GM23338 (cell line): Measurements from ENCODE around the gene NT5C. TPM values are rescaled to one million over a fixed set of nuclear protein-coding genes. Genes with fewer than 3 reads are reported as not detected.

Experiments used
- ATAC-seq: fragments of 200-7000 bp; cut with Tn5 transposase; 3 replicates; pipeline ENCODE4 v1.9.1; 2020
- DNase-seq: peaks from one replicate; pipeline ENCODE4 v3.0.0-alpha.2; 2015; ENCODE audit warnings: low spot score
- H2AFZ ChIP-seq: fragments of 200-600 bp; sonication (generic); 2 replicates; pipeline ENCODE4 v1.8.0; 2016; ENCODE audit warnings: antibody characterized with exemption, mild to moderate bottlenecking, moderate library complexity
- H3F3A ChIP-seq: fragments of 200-600 bp; sonication (generic); replicated peaks from 2 replicates; pipeline ENCODE4 v1.8.0; 2017; ENCODE audit warnings: antibody characterized with exemption, mixed run types, low read depth
- H3K27ac ChIP-seq: fragments of 200-600 bp; sonication (generic); 2 replicates; pipeline ENCODE4 v1.6.1; 2016; ENCODE audit warnings: low read depth
- H3K27me3 ChIP-seq: fragments of 200-600 bp; sonication (generic); 2 replicates; pipeline ENCODE4 v1.8.0; 2016; ENCODE audit warnings: mild to moderate bottlenecking, mixed run types, moderate library complexity; ENCODE audit not compliant: insufficient read depth
- H3K36me3 ChIP-seq: fragments of 200-600 bp; sonication (generic); 2 replicates; pipeline ENCODE4 v1.8.0; 2016; ENCODE audit warnings: mild to moderate bottlenecking; ENCODE audit not compliant: insufficient read depth
- H3K4me1 ChIP-seq: fragments of 200-600 bp; sonication (generic); 2 replicates; pipeline ENCODE4 v1.8.0; 2016; ENCODE audit warnings: mild to moderate bottlenecking, moderate library complexity; ENCODE audit not compliant: insufficient read depth
- H3K4me2 ChIP-seq: fragments of 200-600 bp; sonication (generic); 2 replicates; pipeline ENCODE4 v1.7.1; 2017; ENCODE audit warnings: mixed run types
- H3K4me3 ChIP-seq: fragments of 200-600 bp; sonication (generic); 2 replicates; pipeline ENCODE4 v1.6.1; 2016; ENCODE audit warnings: mixed run types
- H3K79me2 ChIP-seq: fragments of 200-600 bp; sonication (generic); replicated peaks from 2 replicates; pipeline ENCODE4 v1.8.0; 2017; ENCODE audit warnings: mild to moderate bottlenecking; ENCODE audit not compliant: insufficient read depth
- H3K9me2 ChIP-seq: fragments of 200-600 bp; sonication (generic); 2 replicates; pipeline ENCODE4 v1.8.0; 2017; ENCODE audit not compliant: insufficient read depth
- H4K20me1 ChIP-seq: fragments of 200-600 bp; sonication (generic); replicated peaks from 2 replicates; pipeline ENCODE4 v1.8.0; 2017; ENCODE audit warnings: mild to moderate bottlenecking; ENCODE audit not compliant: insufficient read depth
- H3K27ac Mint-ChIP-seq: 2 replicates; pipeline ENCODE4 v1.8.0; 2020; ENCODE audit warnings: inconsistent platforms, mild to moderate bottlenecking, moderate library complexity, mixed read lengths
- H3K27me3 Mint-ChIP-seq: 3 replicates; pipeline ENCODE4 v1.8.0; 2022; ENCODE audit warnings: low read depth, mild to moderate bottlenecking, moderate library complexity, mixed read lengths, inconsistent platforms; ENCODE audit not compliant: insufficient read depth, poor library complexity
- H3K36me3 Mint-ChIP-seq: 3 replicates; pipeline ENCODE4 v1.8.0; 2021; ENCODE audit warnings: low read depth, mild to moderate bottlenecking, inconsistent platforms, moderate library complexity, mixed read lengths
- H3K4me1 Mint-ChIP-seq: 3 replicates; pipeline ENCODE4 v1.8.0; 2020; ENCODE audit warnings: mild to moderate bottlenecking, inconsistent platforms, mixed read lengths
- H3K4me3 Mint-ChIP-seq: 3 replicates; pipeline ENCODE4 v1.8.0; 2021; ENCODE audit warnings: moderate library complexity, mild to moderate bottlenecking, inconsistent platforms, mixed read lengths
- H3K9me3 Mint-ChIP-seq: 3 replicates; pipeline ENCODE4 v1.8.0; 2020; ENCODE audit warnings: moderate library complexity, mild to moderate bottlenecking, inconsistent platforms, mixed read lengths
- CREB1 ChIP-seq: fragments of 250-450 bp; sonication (Bioruptor Pico); IDR thresholded peaks from 2 replicates; pipeline ENCODE4 v1.5.0; 2020; ENCODE audit warnings: low read depth, mild to moderate bottlenecking, moderate library complexity
- CTCF ChIP-seq, 2 experiments: fragments of 200-600 bp in 1 of 2; sonication (generic) in 1 of 2; conservative IDR thresholded peaks; 2 replicates each; pipeline versions ENCODE4 v1.5.1 to v1.6.1; 2016 to 2017; ENCODE audit warnings: antibody characterized with exemption in 2 of 2, low read depth in 2 of 2, mild to moderate bottlenecking in 2 of 2, moderate library complexity in 1 of 2
- ETS1 ChIP-seq: IDR thresholded peaks from 2 replicates; pipeline ENCODE4 v1.6.1; 2016; ENCODE audit warnings: antibody characterized with exemption
- EZH2 ChIP-seq: fragments of 200-600 bp; sonication (generic); IDR thresholded peaks from one replicate; pipeline ENCODE4 v1.8.0; 2017; ENCODE audit warnings: antibody characterized with exemption, mild to moderate bottlenecking, low read depth; ENCODE audit not compliant: unreplicated experiment
- EZH2phosphoT487 ChIP-seq: fragments of 200-600 bp; sonication (generic); IDR thresholded peaks from one replicate; pipeline ENCODE4 v1.8.1; 2018; ENCODE audit warnings: antibody characterized with exemption; ENCODE audit not compliant: unreplicated experiment
- JUNB ChIP-seq: IDR thresholded peaks from one replicate; pipeline ENCODE4 v1.6.1; 2016; ENCODE audit warnings: antibody characterized with exemption; ENCODE audit not compliant: unreplicated experiment
- NANOG ChIP-seq: IDR thresholded peaks from 2 replicates; pipeline ENCODE4 v1.6.1; 2016; ENCODE audit warnings: antibody characterized with exemption, borderline replicate concordance
- POLR2AphosphoS5 ChIP-seq: IDR thresholded peaks from 2 replicates; pipeline ENCODE4 v1.6.1; 2016; ENCODE audit warnings: antibody characterized with exemption, low read depth
- REST ChIP-seq: IDR thresholded peaks from one replicate; pipeline ENCODE4 v1.6.1; 2018; ENCODE audit warnings: antibody characterized with exemption; ENCODE audit not compliant: unreplicated experiment
- STAT1 ChIP-seq: IDR thresholded peaks from one replicate; pipeline ENCODE4 v1.6.1; 2016; ENCODE audit warnings: antibody characterized with exemption; ENCODE audit not compliant: unreplicated experiment
- ZNF114 ChIP-seq: fragments of 250-450 bp; sonication (Bioruptor Pico); IDR thresholded peaks from 2 replicates; pipeline ENCODE4 v1.5.0; 2020; ENCODE audit warnings: mild to moderate bottlenecking, moderate library complexity
- ZNF331 ChIP-seq: fragments of 250-450 bp; sonication (Bioruptor Pico); IDR thresholded peaks from 2 replicates; pipeline ENCODE4 v1.5.0; 2020; ENCODE audit warnings: low read depth, mild to moderate bottlenecking, moderate library complexity
- ZNF462 ChIP-seq: fragments of 250-450 bp; sonication (Bioruptor Pico); IDR thresholded peaks from 2 replicates; pipeline ENCODE4 v1.5.0; 2020; ENCODE audit warnings: mild to moderate bottlenecking, moderate library complexity
- polyA plus RNA-seq: library from polyadenylated mRNA; unstranded; fragments of >200 nt; fragmentation: Nextera tagmentation; extraction: Ambion mirVana; gene quantifications from 2 replicates; pipeline ENCODE4 v1.2.1, GENCODE V29; 2016
- total RNA-seq: library from RNA; depleted of rRNA; stranded (reverse); fragments of >200 nt; shearing (Covaris generic); gene quantifications from 2 replicates; pipeline ENCODE4 v1.2.3, GENCODE V29; 2014

Gene NT5C
- total and polyA plus RNA-seq, 2 experiments from 2014 or later = 91.7 to 120 TPM

GRCh38 chr17:75154195-75155106 lies 22.9 kb upstream of the NT5C start, which contains the start of gene JPT1:
Gene JPT1, minus strand, starts transcription at chr17:75154512. Its CDS starts 115 bp downstream, at chr17:75154397.
- Histone ChIP-seq H3K4me1 (peaks cover 27% of the 10 kb centered on the region), H4K20me1 (peaks cover 30% of the 10 kb centered on the region), H3K79me2 (peaks cover 48% of the 10 kb centered on the region), H2AFZ (no peak within 1 kb of the TSS), H3K27me3 (no peaks in the 10 kb centered on the region), H3F3A (peaks cover 23% of the 10 kb centered on the region), H3K36me3 (no peaks in the 10 kb centered on the region; the same call in 1 of the 2 replicates), H3K9me2 (no peaks in the 10 kb centered on the region), H3K27ac (peak within 1 kb of the TSS; percentile 83; the same call in 1 of the 2 replicates), H3K4me3 (peak within 1 kb of the TSS; percentile 63), H3K4me2 (peak within 1 kb of the TSS; percentile 79)
- DNase-seq (peak; percentile 100), ATAC-seq (peak; percentile 91)
- Mint-ChIP-seq H3K4me3 (peak within 1 kb of the TSS; percentile 93), H3K4me1 (peaks cover 31% of the 10 kb centered on the region), H3K36me3 (peaks cover 29% of the 10 kb centered on the region), H3K27ac (peak within 1 kb of the TSS; percentile 87), H3K9me3 (peaks cover 2% of the 10 kb centered on the region; the same call in 1 of the 3 replicates), H3K27me3 (peaks cover 17% of the 10 kb centered on the region)
- TF ChIP-seq ZNF462 (no peak), REST (no peak), NANOG (no peak), POLR2AphosphoS5 (peak; percentile 99), ETS1 (no peak), EZH2 (no peak), CREB1 (CRISPR knock-in tag) (peak; percentile 47), CTCF (conservative IDR thresholded peaks at IDR 0.05; ENCODE audit: low read depth in 2 of 2) (no peak), ZNF331 (CRISPR knock-in tag) (no peak), EZH2phosphoT487 (no peak), STAT1 (no peak), ZNF114 (CRISPR knock-in tag) (peak; percentile 100), JUNB (no peak)
